GM18502 (cell line): ENCODE data around the gene UBE2I.

ENCODE experiments used
- ATAC-seq: cut with Tn5 transposase; IDR thresholded peaks from one replicate; pipeline ENCODE4 v1.9.1; 2021; ENCODE audit warnings: mild to moderate bottlenecking; ENCODE audit not compliant: unreplicated experiment, poor library complexity

UBE2I gene

GRCh38 chr16:1351215-1351581, 41.8 kb downstream of the UBE2I start:
- peak; percentile 24 for ATAC-seq

DNA sequence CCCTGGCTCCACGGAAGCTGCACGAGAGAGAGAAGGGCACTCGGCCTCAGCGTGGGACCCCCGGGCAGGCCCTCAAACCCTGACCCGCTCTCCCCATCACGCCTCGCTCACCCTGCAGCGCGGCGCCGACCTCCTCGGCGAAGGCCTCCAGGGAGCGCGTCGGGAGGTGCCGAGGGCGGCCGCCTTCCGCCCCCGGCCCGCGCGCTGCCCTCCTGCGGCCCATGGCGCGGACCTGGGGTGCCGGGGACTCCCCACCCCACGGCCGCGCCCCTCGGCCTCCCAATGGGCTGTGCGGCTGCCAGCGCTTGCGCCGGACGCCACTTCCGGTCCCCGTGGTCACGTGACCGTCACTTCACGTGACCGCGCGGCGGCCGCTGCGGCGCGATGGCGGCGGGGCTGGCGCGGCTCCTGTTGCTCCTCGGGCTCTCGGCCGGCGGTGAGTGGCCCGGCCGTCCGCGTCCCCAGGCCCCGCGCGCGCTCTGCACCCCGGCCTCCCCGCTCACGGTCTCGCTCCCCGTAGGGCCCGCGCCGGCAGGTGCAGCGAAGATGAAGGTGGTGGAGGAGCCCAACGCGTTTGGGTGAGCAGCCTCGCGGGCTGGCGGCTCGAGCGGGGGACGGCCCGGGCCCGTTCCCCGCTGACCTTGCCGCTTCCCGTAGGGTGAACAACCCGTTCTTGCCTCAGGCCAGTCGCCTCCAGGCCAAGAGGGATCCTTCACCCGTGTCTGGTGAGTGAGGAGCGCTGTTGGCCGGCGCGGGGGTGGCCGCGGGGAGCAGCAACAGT, 42.3 kb downstream of the UBE2I start, which contains the start of the genes GNPTG and TSR3:
Gene GNPTG (plus strand): TSS at position 350 of the 781 bp plus-strand sequence. CDS start 35 bp downstream, at position 385.
Gene TSR3 (minus strand): TSS at position 297 of the 781 bp plus-strand sequence. CDS start 74 bp downstream, at position 223.
- peak; percentile 70 for ATAC-seq

- no peak for ATAC-seq
These were observed 45.5 kb downstream of the UBE2I start for GRCh38 chr16:1354815-1355540.

- no peak for ATAC-seq
These were observed 46.2 kb downstream of the UBE2I start for GRCh38 chr16:1355591-1355990.

DNA sequence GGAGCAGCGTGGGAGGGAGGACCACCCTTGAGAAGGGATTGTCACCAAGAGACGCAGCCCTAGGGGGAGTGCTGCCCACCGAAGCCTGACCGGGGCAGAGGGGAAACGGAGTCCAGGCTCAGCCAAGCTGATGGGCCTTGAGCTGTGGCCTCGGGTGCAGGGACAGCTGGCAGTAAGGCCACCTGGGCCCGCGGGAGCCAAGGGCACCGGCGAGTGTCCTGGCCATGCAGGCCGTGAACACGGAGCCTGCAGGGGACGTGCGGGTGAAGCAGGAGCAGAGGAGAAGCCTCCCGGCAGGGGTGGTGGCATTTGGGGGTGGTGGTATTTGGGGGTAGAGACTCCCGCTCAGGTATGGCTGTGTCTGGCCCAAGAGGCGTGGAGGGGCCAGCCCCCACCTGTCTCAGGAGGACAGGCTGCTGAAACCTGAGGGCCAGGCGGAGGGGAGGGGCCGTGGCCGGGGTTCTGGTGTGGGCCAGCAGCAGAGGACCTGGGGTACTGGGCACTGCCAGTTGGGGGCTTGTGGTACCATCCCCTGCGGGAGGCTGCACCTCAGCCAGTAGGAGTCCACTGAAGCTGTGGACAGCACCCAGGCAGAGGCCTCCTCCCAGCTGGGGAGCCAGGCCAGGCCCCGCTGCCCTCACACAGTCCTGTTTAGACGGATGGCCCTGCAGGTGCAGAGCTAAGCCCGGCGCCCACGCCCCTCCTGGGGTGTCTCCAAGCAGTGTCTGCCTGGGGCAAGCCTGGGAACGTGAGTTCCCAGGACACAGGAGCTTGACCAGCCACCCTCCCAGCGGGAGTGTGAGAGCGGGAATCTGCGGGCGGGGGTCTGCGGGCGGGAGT, 46.8 kb downstream of the UBE2I start:
- no peak for ATAC-seq

DNA sequence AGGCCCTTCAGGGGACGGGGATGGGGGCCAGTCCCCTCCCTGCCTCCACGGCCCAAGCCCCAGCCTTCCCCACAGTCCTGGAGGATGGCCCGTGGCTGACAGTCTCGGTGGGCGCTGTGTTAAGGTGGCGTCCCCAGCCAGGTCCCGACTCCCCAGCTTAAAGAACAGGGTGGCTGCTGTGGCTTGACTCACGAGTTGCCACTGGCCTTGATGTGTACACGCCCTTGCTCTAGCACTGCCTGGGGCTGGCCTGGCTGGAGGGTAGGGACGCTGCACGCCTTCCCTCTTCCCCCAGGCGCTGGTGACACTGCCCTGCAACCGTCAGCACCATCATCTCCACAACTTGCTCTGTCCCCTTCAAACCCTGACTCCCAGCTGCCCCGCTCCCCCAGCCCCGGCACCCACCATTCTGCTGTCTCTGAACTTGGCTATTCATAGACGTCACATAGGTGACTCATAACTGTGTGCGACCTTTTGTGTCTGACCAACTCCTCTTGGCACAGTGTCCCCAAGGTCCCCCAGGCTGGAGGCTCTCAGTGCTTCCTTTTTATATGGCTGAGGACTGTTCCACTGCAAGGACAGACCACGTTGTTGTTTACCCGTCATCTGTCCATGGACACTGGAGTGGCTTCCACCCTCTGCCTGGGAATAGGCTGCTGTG, 48.6 kb downstream of the UBE2I start:
- no peak for ATAC-seq

DNA sequence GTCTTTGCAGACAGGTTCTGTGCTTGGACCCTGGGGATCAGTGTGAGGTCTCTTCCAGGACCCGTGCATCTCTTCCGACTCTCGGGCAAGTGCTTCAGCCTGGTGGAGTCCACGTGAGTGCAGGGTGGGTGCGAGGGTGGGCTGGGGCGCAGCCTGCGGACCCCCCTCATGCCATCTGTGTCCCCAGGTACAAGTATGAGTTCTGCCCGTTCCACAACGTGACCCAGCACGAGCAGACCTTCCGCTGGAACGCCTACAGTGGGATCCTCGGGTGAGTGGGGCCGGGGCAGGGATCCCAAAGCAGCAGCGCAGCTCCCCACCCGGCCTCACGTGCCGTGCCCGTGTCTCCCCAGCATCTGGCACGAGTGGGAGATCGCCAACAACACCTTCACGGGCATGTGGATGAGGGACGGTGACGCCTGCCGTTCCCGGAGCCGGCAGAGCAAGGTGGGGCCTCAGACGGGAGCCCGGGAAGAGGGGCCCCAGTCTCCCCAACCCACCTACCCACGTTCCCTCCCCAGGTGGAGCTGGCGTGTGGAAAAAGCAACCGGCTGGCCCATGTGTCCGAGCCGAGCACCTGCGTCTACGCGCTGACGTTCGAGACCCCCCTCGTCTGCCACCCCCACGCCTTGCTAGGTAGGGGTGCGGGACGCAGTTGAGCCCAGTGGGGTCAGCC, 52.4 kb downstream of the UBE2I start:
- ATAC-seq, result no peak

DNA sequence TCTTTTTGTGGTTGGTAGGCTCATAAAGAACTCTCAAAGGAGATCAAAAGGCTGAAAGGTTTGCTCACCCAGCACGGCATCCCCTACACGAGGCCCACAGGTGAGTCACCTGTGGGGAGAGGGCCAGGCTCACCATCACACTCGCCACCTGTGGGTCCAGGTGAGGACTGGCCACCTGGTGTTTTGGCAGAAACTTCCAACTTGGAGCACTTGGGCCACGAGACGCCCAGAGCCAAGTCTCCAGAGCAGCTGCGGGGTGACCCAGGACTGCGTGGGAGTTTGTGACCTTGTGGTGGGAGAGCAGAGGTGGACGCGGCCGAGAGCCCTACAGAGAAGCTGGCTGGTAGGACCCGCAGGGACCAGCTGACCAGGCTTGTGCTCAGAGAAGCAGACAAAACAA, 53.4 kb downstream of the UBE2I start:
- ATAC-seq, result no peak

DNA sequence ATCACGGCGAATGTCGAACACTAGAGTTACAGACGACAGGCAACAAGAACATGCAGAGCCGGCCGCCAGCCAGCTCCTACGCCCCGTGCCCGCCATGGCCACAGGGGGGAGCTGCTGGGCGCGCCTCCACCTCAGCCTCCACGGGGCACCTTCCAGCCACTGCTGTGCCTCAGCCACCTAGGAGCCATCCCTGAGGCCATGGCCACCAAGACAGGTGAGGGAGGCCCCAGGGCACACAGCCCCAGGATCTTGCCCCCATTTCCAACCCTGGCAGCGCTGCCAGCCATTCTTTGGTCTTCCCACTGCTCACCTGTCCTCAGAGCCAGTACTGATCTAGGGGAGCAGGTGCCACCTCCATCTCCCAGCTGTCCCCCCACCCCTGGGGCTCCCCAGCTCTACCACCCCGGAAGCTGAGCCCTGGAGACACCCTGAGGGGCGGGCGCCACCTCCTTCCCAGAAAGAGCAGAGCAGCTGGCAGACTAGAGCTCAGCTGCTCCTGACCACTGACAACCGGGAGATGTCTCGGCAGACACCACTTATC, 54.1 kb downstream of the UBE2I start:
- no peak for ATAC-seq

DNA sequence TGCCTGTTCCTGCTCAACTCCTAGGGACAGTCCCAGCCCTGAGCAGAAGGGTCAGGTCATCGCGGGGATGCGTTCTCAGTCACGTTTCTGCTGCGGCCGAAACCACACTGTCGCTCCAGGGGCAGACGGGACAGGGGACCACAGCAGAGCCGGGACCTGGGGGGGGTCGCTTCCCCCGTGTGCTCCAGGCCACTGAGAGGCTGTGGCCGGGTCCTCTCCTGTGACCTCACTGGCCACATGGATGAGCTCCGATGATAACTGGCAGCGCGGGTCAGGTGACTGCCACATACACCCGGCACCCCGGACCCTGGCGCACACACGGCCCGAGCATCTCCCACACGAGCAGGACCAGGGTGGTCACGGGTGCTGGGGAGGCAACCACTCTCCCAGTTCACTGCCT, 55.1 kb downstream of the UBE2I start:
- no peak for ATAC-seq

- no peak for ATAC-seq
These were observed 56.8 kb downstream of the UBE2I start for GRCh38 chr16:1366060-1366711.

DNA sequence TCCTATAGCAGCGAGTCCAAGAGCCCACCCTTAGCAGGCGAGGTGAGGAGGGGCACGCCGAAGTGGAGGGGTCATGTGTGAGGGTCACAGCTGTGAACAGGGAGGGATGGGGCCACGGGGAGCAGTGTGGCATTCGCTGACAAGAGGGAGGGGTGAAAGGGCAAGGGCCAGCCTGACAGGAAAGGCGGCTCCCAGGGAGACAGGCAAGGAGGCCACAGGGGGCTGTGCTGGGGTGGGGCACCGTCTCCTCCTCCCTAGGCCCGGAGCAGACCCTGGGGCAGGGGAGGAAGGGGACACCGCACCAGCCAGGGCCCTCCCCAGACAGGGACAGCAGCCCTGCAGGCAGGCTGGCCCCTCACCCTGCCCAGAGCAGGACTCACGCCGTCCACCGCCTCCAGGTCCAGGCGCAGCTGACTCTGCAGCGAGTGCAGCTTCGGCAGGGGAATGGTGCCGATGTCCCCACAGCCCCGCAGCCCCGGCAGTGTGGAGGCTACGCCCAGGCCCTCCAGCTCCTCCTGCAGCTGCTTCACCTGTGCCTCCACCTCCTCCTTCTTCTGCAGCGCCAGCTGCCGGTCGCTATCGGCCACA, 57.4 kb downstream of the UBE2I start:
- ATAC-seq, result no peak

GRCh38 chr16:1367486-1368174, 58.2 kb downstream of the UBE2I start:
- no peak for ATAC-seq

DNA sequence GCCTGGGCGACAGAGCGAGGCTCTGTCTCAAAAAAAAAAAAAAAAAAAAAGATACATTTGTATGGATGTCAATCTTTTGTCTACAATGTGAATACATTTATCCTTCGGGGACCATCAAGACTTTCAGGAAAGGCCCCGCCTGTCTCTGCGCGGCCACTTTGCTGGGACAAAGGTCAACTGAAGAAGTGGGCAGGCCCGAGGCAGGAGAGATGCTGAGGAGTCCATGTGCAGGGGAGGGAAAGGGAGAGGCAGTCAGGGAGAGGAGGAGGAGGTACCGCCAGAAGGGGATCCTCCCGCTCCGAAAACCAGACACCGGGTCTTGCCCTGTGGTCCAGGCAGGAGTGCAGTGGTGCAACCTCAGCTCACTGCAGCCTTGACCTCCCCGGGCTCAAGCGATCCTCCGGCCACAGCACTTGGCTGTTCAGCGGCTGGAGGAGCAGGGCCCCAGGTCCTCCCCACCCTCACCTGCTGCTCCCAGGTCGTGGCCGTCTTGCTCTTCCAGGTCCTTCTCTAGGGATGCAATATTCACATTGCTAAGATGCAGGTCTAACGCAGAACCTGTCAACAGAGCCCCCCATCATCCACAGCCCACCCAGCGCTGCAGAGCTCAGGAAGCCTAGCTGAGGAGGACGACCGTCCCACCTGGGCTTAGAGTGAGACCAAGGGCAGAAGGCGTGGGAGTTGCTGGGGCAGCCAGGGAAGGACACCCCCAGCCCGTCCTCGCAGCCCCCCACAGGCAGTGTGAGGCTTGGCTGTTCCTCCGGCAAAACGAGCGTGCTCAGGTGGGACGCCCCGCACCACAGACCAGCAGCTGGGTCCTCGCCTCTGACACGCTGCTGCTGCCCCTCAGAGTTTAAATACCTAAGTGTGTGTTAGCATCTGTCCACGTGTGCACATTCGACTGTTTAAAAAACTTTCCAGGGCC, 61.9 kb downstream of the UBE2I start:
- no peak for ATAC-seq

DNA sequence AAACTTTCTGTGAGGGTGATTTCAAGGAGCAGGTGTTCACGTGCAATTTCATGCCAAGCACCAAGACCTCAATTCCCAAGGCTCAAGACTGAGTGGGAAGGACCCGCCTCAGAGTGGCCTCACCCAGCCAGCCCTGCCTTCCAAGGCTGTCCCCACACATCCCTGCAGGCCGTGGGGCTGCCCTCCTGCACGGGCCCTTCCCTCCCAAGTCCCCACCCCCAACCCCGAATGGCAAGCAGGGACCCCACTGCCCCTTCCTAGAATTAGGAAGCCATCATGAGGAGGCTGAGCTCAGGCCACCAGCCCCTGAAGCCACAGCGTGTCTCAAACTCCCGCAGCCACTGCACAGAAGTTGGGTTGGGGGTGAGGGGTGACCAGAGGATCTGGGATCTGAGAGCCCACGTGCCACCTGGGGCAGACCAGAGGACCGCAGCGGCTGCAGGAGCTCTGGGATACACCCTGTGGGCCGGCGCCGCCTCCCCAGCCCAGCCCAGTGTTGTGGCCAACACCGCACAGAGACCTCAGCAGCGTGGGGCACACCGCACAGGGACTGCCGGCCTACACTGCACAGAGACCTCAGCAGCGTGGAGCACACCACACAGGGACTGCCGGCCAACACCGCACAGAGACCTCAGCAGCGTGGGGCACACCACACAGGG, 63.0 kb downstream of the UBE2I start:
- no peak for ATAC-seq
